ENCODE results near the gene LCK.
"Not testable (repeated sequence)": the region's sequence is repeated elsewhere in the genome, so short reads cannot be mapped to it uniquely, and the experiment has no call there.

LCK gene

GRCh38 chr1:32255072-32256071 is 4.3 kb downstream of the LCK start:
- Histone ChIP-seq H3K36me3 (ENCODE audit: insufficient read depth, insufficient read length, low read length) (no peaks in the 10 kb centered on the region), H3K9ac (ENCODE audit: insufficient read length, low read depth) (no peak overlapping the region), H3K27me3 (ENCODE audit: insufficient read depth, insufficient read length) (no peaks in the 10 kb centered on the region), H3K4me3 (ENCODE audit: insufficient read length, low read depth) (no peak overlapping the region), H3K9me3 (ENCODE audit: insufficient read depth, low read length) (no peaks in the 10 kb centered on the region), H3K4me1 (ENCODE audit: insufficient read depth, insufficient read length) (peaks cover 11% of the 10 kb centered on the region)
- TF ChIP-seq YY1 (IDR thresholded peaks at IDR 0.05; ENCODE audit: insufficient read depth, insufficient read length) = no peak
- TF ChIP-seq ZNF274 (IDR thresholded peaks at IDR 0.05; ENCODE audit: low read depth, low read length) = no peak
- TF ChIP-seq SUZ12 (IDR thresholded peaks at IDR 0.05; ENCODE audit: extremely low read depth, insufficient read depth, insufficient read length) = no peak
- DNase-seq (ENCODE audit: low read depth, low spot score) = no peak

- Histone ChIP-seq H3K4me3 (ENCODE audit: insufficient read length, low read depth) (no peak overlapping the region), H3K27me3 (ENCODE audit: insufficient read depth, insufficient read length) (no peaks in the 10 kb centered on the region), H3K9me3 (ENCODE audit: insufficient read depth, low read length) (no peaks in the 10 kb centered on the region), H3K36me3 (ENCODE audit: insufficient read depth, insufficient read length, low read length) (no peaks in the 10 kb centered on the region), H3K9ac (ENCODE audit: insufficient read length, low read depth) (no peak overlapping the region), H3K4me1 (ENCODE audit: insufficient read depth, insufficient read length) (no peaks in the 10 kb centered on the region)
- no peak for TF ChIP-seq YY1 (IDR thresholded peaks at IDR 0.05; ENCODE audit: insufficient read depth, insufficient read length)
- no peak for TF ChIP-seq ZNF274 (IDR thresholded peaks at IDR 0.05; ENCODE audit: low read depth, low read length)
- no peak for TF ChIP-seq SUZ12 (IDR thresholded peaks at IDR 0.05; ENCODE audit: extremely low read depth, insufficient read depth, insufficient read length)
- DNase-seq (ENCODE audit: low read depth, low spot score) = no peak
Observed at GRCh38 chr1:32256473-32257226, 5.6 kb downstream of the LCK start.

- TF ChIP-seq YY1 (IDR thresholded peaks at IDR 0.05; ENCODE audit: insufficient read depth, insufficient read length) (no peak), ZNF274 (IDR thresholded peaks at IDR 0.05; ENCODE audit: low read depth, low read length) (no peak), SUZ12 (IDR thresholded peaks at IDR 0.05; ENCODE audit: extremely low read depth, insufficient read depth, insufficient read length) (no peak)
- H3K4me1 ChIP-seq (ENCODE audit: insufficient read depth, insufficient read length) = no peaks in the 10 kb centered on the region
- no peaks in the 10 kb centered on the region for H3K9me3 ChIP-seq (ENCODE audit: insufficient read depth, low read length)
- no peaks in the 10 kb centered on the region for H3K27me3 ChIP-seq (ENCODE audit: insufficient read depth, insufficient read length)
- H3K36me3 ChIP-seq (ENCODE audit: insufficient read depth, insufficient read length, low read length) = no peaks in the 10 kb centered on the region
- no peak overlapping the region for H3K4me3 ChIP-seq (ENCODE audit: insufficient read length, low read depth)
- H3K9ac ChIP-seq (ENCODE audit: insufficient read length, low read depth) = no peak overlapping the region
- DNase-seq (ENCODE audit: low read depth, low spot score) = no peak
Observed at GRCh38 chr1:32257227-32257508, 6.1 kb downstream of the LCK start.

- peaks cover 11% of the 10 kb centered on the region for H3K4me1 ChIP-seq (ENCODE audit: insufficient read depth, insufficient read length)
- DNase-seq (ENCODE audit: low read depth, low spot score); H3K27me3 ChIP-seq (ENCODE audit: insufficient read depth, insufficient read length); H3K36me3 ChIP-seq (ENCODE audit: insufficient read depth, insufficient read length, low read length); H3K9ac ChIP-seq (ENCODE audit: insufficient read length, low read depth); H3K4me3 ChIP-seq (ENCODE audit: insufficient read length, low read depth); H3K9me3 ChIP-seq (ENCODE audit: insufficient read depth, low read length): not testable (repeated sequence)
Observed at GRCh38 chr1:32263236-32263593, 12.2 kb downstream of the LCK start.

- DNase-seq (ENCODE audit: low read depth, low spot score) = no peak
- H3K4me1 ChIP-seq (ENCODE audit: insufficient read depth, insufficient read length) = peaks cover 11% of the 10 kb centered on the region
- no peak overlapping the region for H3K4me3 ChIP-seq (ENCODE audit: insufficient read length, low read depth)
- H3K27me3 ChIP-seq (ENCODE audit: insufficient read depth, insufficient read length) = no peaks in the 10 kb centered on the region
- H3K9me3 ChIP-seq (ENCODE audit: insufficient read depth, low read length) = no peaks in the 10 kb centered on the region
- H3K36me3 ChIP-seq (ENCODE audit: insufficient read depth, insufficient read length, low read length) = no peaks in the 10 kb centered on the region
- no peak overlapping the region for H3K9ac ChIP-seq (ENCODE audit: insufficient read length, low read depth)
- no peak for TF ChIP-seq SUZ12 (IDR thresholded peaks at IDR 0.05; ENCODE audit: extremely low read depth, insufficient read depth, insufficient read length)
- TF ChIP-seq ZNF274 (IDR thresholded peaks at IDR 0.05; ENCODE audit: low read depth, low read length) = no peak
Observed at GRCh38 chr1:32263744-32264143, 12.7 kb downstream of the LCK start.

- Histone ChIP-seq H3K4me1 (ENCODE audit: insufficient read depth, insufficient read length) (peaks cover 11% of the 10 kb centered on the region), H3K9me3 (ENCODE audit: insufficient read depth, low read length) (no peaks in the 10 kb centered on the region), H3K4me3 (ENCODE audit: insufficient read length, low read depth) (no peak overlapping the region), H3K36me3 (ENCODE audit: insufficient read depth, insufficient read length, low read length) (no peaks in the 10 kb centered on the region), H3K27me3 (ENCODE audit: insufficient read depth, insufficient read length) (no peaks in the 10 kb centered on the region), H3K9ac (ENCODE audit: insufficient read length, low read depth) (no peak overlapping the region)
- TF ChIP-seq YY1 (IDR thresholded peaks at IDR 0.05; ENCODE audit: insufficient read depth, insufficient read length) (no peak), ZNF274 (IDR thresholded peaks at IDR 0.05; ENCODE audit: low read depth, low read length) (no peak), SUZ12 (IDR thresholded peaks at IDR 0.05; ENCODE audit: extremely low read depth, insufficient read depth, insufficient read length) (no peak)
- DNase-seq (ENCODE audit: low read depth, low spot score) = no peak
Observed at GRCh38 chr1:32265846-32266245, 14.8 kb downstream of the LCK start.

- TF ChIP-seq ZNF274 (IDR thresholded peaks at IDR 0.05; ENCODE audit: low read depth, low read length) = no peak
- no peak for TF ChIP-seq SUZ12 (IDR thresholded peaks at IDR 0.05; ENCODE audit: extremely low read depth, insufficient read depth, insufficient read length)
- TF ChIP-seq YY1 (IDR thresholded peaks at IDR 0.05; ENCODE audit: insufficient read depth, insufficient read length) = no peak
- Histone ChIP-seq H3K4me1 (ENCODE audit: insufficient read depth, insufficient read length) (peaks cover 14% of the 10 kb centered on the region), H3K4me3 (ENCODE audit: insufficient read length, low read depth) (no peak overlapping the region), H3K36me3 (ENCODE audit: insufficient read depth, insufficient read length, low read length) (no peaks in the 10 kb centered on the region), H3K9ac (ENCODE audit: insufficient read length, low read depth) (no peak overlapping the region), H3K27me3 (ENCODE audit: insufficient read depth, insufficient read length) (no peaks in the 10 kb centered on the region), H3K9me3 (ENCODE audit: insufficient read depth, low read length) (no peaks in the 10 kb centered on the region)
- DNase-seq (ENCODE audit: low read depth, low spot score) = no peak
Observed at GRCh38 chr1:32266921-32267591, 16.0 kb downstream of the LCK start.
